DND-41 (cell line): ENCODE data around the gene AK6.

Experiments
- ATAC-seq: fragments of 200-7000 bp; cut with Tn5 transposase; 3 replicates; pipeline ENCODE4 v1.9.1; 2021; ENCODE audit warnings: low read depth; ENCODE audit not compliant: insufficient read depth
- DNase-seq: peaks from one replicate; pipeline ENCODE4 v3.0.0-alpha.2; 2020
- H2AFZ ChIP-seq: 2 replicates; pipeline ENCODE4 v1.6.0; 2012; ENCODE audit warnings: low read depth, low read length
- H3K27ac ChIP-seq: 2 replicates; pipeline ENCODE4 v1.5.1; 2012; ENCODE audit warnings: low read length, inconsistent platforms
- H3K27me3 ChIP-seq: fragments of 200-600 bp; sonication (generic); 2 replicates; pipeline ENCODE4 v1.6.0; 2012; ENCODE audit warnings: low read length, mild to moderate bottlenecking, inconsistent platforms; ENCODE audit not compliant: insufficient read depth, poor library complexity
- H3K36me3 ChIP-seq: 2 replicates; pipeline ENCODE4 v1.5.1; 2012; ENCODE audit warnings: low read length, inconsistent platforms; ENCODE audit not compliant: insufficient read depth
- H3K4me1 ChIP-seq: 2 replicates; pipeline ENCODE4 v1.5.1; 2012; ENCODE audit warnings: mild to moderate bottlenecking, low read length; ENCODE audit not compliant: insufficient read depth
- H3K4me2 ChIP-seq: 2 replicates; pipeline ENCODE4 v1.6.0; 2012; ENCODE audit warnings: mild to moderate bottlenecking, moderate library complexity, low read length, inconsistent platforms; ENCODE audit not compliant: insufficient read depth
- H3K4me3 ChIP-seq, 2 experiments: fragments of 200-600 bp in 1 of 2; shearing (Covaris generic) in 1 of 2; 2 replicates each; pipeline ENCODE4 v1.5.1; 2012 to 2016; ENCODE audit warnings: inconsistent platforms in 2 of 2, low read length in 2 of 2, mild to moderate bottlenecking in 2 of 2, low read depth in 1 of 2, moderate library complexity in 1 of 2
- H3K79me2 ChIP-seq: 2 replicates; pipeline ENCODE4 v1.6.0; 2012; ENCODE audit warnings: low read length, inconsistent platforms; ENCODE audit not compliant: insufficient read depth
- H3K9ac ChIP-seq: 2 replicates; pipeline ENCODE4 v1.6.0; 2012; ENCODE audit warnings: low read depth, mild to moderate bottlenecking, inconsistent platforms, low read length, moderate library complexity
- H3K9me3 ChIP-seq: 2 replicates; pipeline ENCODE4 v1.5.1; 2012; ENCODE audit warnings: low read length, moderate library complexity, mild to moderate bottlenecking, inconsistent platforms; ENCODE audit not compliant: insufficient read depth, severe bottlenecking
- H4K20me1 ChIP-seq: 2 replicates; pipeline ENCODE4 v1.6.0; 2012; ENCODE audit warnings: low read length; ENCODE audit not compliant: insufficient read depth
- EZH2 ChIP-seq: IDR thresholded peaks from 3 replicates; pipeline ENCODE4 v1.6.1; 2012; ENCODE audit warnings: borderline replicate concordance, low read depth, mild to moderate bottlenecking, moderate library complexity, low read length, inconsistent platforms; ENCODE audit not compliant: severe bottlenecking
- TF ChIP-seq, protein P1 (sequence below): IDR thresholded peaks from 2 replicates; pipeline ENCODE4 v1.5.1; 2012; ENCODE audit warnings: borderline replicate concordance, low read length, moderate library complexity, mild to moderate bottlenecking; ENCODE audit not compliant: poor library complexity, severe bottlenecking; ENCODE audit errors: extremely low read depth

AK6 gene

DNA sequence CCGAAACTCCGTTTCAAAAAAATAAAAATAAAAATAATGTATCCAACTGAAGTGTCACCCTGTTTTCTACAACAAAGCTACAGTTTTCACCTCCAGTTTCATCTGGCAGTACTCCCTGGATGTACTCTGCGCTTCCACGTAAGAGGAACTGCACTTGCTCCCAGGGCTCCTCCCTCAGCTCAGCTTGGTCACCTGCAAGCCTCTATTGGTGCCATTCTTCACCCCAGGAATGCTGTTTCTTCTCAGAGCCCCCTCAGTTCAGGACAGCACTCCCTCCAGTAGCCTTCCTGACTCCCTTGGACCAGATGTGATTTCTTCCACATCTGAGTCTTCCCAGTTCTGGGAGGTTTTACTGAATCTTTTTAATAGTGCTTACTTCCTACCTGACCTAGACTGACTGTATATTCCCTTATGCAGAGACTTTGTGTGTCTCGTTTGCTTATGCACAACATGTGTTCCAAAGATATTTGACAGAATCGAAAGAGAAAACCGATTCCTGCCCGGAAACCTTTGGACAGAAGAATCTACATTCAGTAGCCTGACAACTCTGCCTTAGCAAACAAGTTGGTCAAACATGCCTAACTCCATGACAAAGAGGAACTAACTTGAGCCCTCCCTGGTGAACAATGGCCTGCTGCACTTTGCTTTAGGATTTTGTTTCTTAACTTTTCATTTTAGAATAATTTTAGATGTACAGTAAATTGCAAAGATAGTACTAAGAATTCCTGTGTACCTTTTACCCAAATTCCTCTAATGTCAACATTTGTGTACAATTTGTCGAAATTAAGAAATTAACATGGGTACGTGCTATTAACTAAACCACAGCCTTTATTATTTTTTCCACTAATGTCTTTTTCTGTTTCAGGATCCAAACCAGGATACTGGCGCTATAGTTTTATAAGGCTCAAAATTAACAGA, 37.5 kb downstream of the AK6 start:
- H3K4me1 ChIP-seq = peaks cover 19% of the 10 kb centered on the region
- H3K9me3 ChIP-seq = no peaks in the 10 kb centered on the region
- ATAC-seq = no peak
- H2AFZ ChIP-seq = peak overlapping the region; percentile 100
- no peak for DNase-seq
- H3K36me3 ChIP-seq = no peaks in the 10 kb centered on the region
- no peaks in the 10 kb centered on the region for H4K20me1 ChIP-seq
- H3K79me2 ChIP-seq = peaks cover 15% of the 10 kb centered on the region
- H3K9ac ChIP-seq = peak overlapping the region; percentile 68
- H3K4me2 ChIP-seq = peak overlapping the region; percentile 87
- H3K27ac ChIP-seq = peak overlapping the region; percentile 98
- peak overlapping the region; percentile 44 to 80 for H3K4me3 ChIP-seq
- no peaks in the 10 kb centered on the region for H3K27me3 ChIP-seq
- TF ChIP-seq, protein P1, sequence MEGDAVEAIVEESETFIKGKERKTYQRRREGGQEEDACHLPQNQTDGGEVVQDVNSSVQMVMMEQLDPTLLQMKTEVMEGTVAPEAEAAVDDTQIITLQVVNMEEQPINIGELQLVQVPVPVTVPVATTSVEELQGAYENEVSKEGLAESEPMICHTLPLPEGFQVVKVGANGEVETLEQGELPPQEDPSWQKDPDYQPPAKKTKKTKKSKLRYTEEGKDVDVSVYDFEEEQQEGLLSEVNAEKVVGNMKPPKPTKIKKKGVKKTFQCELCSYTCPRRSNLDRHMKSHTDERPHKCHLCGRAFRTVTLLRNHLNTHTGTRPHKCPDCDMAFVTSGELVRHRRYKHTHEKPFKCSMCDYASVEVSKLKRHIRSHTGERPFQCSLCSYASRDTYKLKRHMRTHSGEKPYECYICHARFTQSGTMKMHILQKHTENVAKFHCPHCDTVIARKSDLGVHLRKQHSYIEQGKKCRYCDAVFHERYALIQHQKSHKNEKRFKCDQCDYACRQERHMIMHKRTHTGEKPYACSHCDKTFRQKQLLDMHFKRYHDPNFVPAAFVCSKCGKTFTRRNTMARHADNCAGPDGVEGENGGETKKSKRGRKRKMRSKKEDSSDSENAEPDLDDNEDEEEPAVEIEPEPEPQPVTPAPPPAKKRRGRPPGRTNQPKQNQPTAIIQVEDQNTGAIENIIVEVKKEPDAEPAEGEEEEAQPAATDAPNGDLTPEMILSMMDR = no peak
- no peak for TF ChIP-seq EZH2

DNA sequence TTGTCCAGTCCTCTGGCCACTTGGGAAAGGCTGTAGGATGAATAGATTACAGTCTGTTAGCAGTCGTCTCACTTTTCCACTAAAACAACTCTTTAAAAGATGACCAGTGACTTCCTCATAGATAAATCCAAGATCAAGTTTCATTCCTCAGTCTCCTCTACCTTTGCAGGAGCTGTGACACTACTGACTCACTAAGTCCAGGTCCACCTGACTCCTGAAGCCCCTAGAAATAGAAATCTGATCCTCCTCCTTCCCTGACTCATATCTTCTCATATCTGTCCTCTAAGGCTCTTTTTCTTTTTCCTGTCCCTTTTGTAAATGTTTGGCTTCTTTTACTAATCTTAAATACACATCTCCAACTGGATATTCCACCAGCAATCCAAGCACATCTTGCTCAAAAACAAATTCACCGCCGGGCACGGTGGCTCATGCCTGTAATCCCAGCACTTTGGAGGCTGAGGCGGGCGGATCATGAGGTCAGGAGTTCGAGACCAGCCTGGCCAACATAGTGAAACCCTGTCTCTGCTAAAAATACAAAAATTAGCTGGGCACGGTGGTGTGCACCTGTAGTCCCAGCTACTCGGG, 39.3 kb downstream of the AK6 start:
- Histone ChIP-seq H3K4me3 (no peak overlapping the region), H3K36me3 (no peaks in the 10 kb centered on the region), H3K27ac (no peak overlapping the region), H3K9ac (no peak overlapping the region), H3K79me2 (peaks cover 15% of the 10 kb centered on the region), H3K4me2 (no peak overlapping the region), H3K4me1 (peaks cover 19% of the 10 kb centered on the region), H4K20me1 (no peaks in the 10 kb centered on the region), H2AFZ (no peak overlapping the region), H3K27me3 (no peaks in the 10 kb centered on the region), H3K9me3 (no peaks in the 10 kb centered on the region)
- DNase-seq = no peak
- no peak for TF ChIP-seq EZH2
- TF ChIP-seq, protein P1 = no peak
- ATAC-seq = no peak

DNA sequence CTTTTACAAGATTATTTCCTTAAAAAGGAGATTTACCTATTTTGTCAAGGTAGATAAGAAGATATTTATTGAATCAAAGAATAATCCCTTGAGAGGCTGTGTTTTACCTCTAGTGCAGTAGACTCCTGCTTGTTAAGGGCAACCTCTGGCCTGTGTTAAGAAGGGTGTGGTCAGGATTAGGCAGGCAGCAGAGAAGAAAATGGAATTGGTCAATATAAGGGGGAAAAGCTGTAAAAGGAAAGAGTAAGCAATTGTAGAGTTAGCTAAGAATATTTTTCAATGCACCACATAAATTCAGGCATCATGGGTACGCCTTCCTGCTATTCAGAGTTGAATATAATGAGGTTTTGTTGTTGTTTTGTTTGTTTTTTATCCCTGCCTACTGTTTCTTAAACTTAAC, 43.0 kb downstream of the AK6 start:
- TF ChIP-seq, protein P1 = no peak
- no peak for TF ChIP-seq EZH2
- Histone ChIP-seq H3K9me3 (no peaks in the 10 kb centered on the region), H3K9ac (no peak overlapping the region), H3K4me3 (no peak overlapping the region), H2AFZ (no peak overlapping the region), H3K27me3 (no peaks in the 10 kb centered on the region), H3K79me2 (no peaks in the 10 kb centered on the region), H3K4me2 (no peak overlapping the region), H3K27ac (no peak overlapping the region), H4K20me1 (no peaks in the 10 kb centered on the region), H3K4me1 (no peaks in the 10 kb centered on the region), H3K36me3 (no peaks in the 10 kb centered on the region)
- no peak for DNase-seq
- no peak for ATAC-seq
